ENCODE measurements around the gene CAPN2. TPM values are rescaled to one million over a fixed set of nuclear protein-coding genes. Genes with fewer than 3 reads are reported as not detected.

CAPN2 gene
- total and polyA plus RNA-seq, 2 donors from 2014 or later: 175 to 276 TPM

DNA sequence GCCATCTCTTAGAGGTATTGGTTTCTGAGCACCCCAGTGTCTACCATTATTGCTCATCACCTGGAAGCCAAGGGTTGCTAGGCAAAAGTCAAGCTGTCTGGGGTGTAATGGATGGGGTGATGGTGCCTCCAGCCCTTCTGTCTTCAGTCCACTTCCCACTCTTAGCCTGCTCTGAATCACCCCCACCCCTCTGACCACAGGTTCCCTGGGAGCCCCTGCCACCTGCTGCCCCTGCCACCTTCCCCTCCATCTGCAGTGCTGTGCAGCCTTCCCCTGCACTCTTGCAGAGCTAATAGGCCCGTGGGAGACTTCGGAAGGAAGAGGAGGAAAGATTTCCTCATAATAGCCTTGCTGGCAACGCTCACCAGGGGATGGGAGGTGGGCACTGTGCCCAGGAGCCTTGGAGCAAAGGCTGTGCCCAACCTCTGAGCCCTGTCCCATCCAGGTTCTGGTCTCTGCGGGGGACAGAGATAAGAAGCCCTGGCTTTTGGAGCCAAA is 35.5 kb downstream of the CAPN2 start:
- Histone ChIP-seq H3K27me3 (ENCODE audit: control insufficient read depth, insufficient read depth, low read length) (no peaks in the 10 kb centered on the region), H3K9ac (ENCODE audit: low read length in 3 of 3) (peak overlapping the region in 1 of 3 donors; percentile 55), H3K4me1 (ENCODE audit: control insufficient read depth in 2 of 3, insufficient read depth in 2 of 3, low read depth in 1 of 3, low read length in 3 of 3) (peaks cover 0 to 20% (median 10%) of the 10 kb centered on the region in 3 donors), H3K4me3 (ENCODE audit: low read length in 3 of 3) (peak overlapping the region in 1 of 3 donors; percentile 25), H3K36me3 (ENCODE audit: control insufficient read depth in 2 of 3, insufficient read depth in 3 of 3, low read length in 3 of 3) (peaks cover 4 to 62% (median 19%) of the 10 kb centered on the region in 3 donors), H3K9me3 (ENCODE audit: control insufficient read depth in 2 of 3, insufficient read depth in 1 of 3, low read length in 3 of 3) (no peaks in the 10 kb centered on the region), H3K27ac (ENCODE audit: low read depth in 2 of 2, low read length in 2 of 2) (peak overlapping the region; percentile 63 to 74)
- no peak for FAIRE-seq
- no peak for DNase-seq
- intact Hi-C loops (cut with DNase I): loop anchor here (5.0 kb wide), 1 partner anchor 36 kb away; the partner anchor contains the start of gene CAPN2
- no peak for TF ChIP-seq CTCF (IDR thresholded peaks at IDR 0.05; ENCODE audit: borderline replicate concordance, extremely low read depth, insufficient read depth)

- Histone ChIP-seq H3K36me3 (ENCODE audit: control insufficient read depth in 2 of 3, insufficient read depth in 3 of 3, low read length in 3 of 3) (peaks cover 4 to 67% (median 24%) of the 10 kb centered on the region in 3 donors), H3K4me3 (ENCODE audit: low read length in 3 of 3) (peak overlapping the region; percentile 46 to 64 (median 53)), H3K9ac (ENCODE audit: low read length in 3 of 3) (peak overlapping the region in 2 of 3 donors; percentile 51 to 55), H3K27me3 (ENCODE audit: control insufficient read depth, insufficient read depth, low read length) (no peaks in the 10 kb centered on the region), H3K27ac (ENCODE audit: low read depth in 2 of 2, low read length in 2 of 2) (peak overlapping the region; percentile 63 to 74), H3K4me1 (ENCODE audit: control insufficient read depth in 2 of 3, insufficient read depth in 2 of 3, low read depth in 1 of 3, low read length in 3 of 3) (peaks cover 0 to 16% (median 10%) of the 10 kb centered on the region in 3 donors), H3K9me3 (ENCODE audit: control insufficient read depth in 2 of 3, insufficient read depth in 1 of 3, low read length in 3 of 3) (no peaks in the 10 kb centered on the region)
- no peak for DNase-seq
- no peak for FAIRE-seq
- no peak for TF ChIP-seq CTCF (IDR thresholded peaks at IDR 0.05; ENCODE audit: borderline replicate concordance, extremely low read depth, insufficient read depth)
- intact Hi-C loops (cut with DNase I): loop anchor here (5.0 kb wide), 1 partner anchor 36 kb away; the partner anchor contains the start of gene CAPN2
Measured at GRCh38 chr1:223748405-223748772, 36.0 kb downstream of the CAPN2 start.

GRCh38 chr1:223748773-223749733 is 36.7 kb downstream of the CAPN2 start:
- peak overlapping the region; percentile 46 to 64 (median 53) for H3K4me3 ChIP-seq (ENCODE audit: low read length in 3 of 3)
- TF ChIP-seq CTCF (IDR thresholded peaks at IDR 0.05; ENCODE audit: borderline replicate concordance, extremely low read depth, insufficient read depth): peak; percentile 90
- H3K4me1 ChIP-seq (ENCODE audit: control insufficient read depth in 2 of 3, insufficient read depth in 2 of 3, low read depth in 1 of 3, low read length in 3 of 3): peaks cover 0 to 16% (median 10%) of the 10 kb centered on the region in 3 donors
- intact Hi-C loops (cut with DNase I): loop anchor here (5.0 kb wide), 1 partner anchor 37 kb away; the partner anchor contains the start of gene CAPN2
- DNase-seq: peak; percentile 73 to 87 (median 79)
- FAIRE-seq: no peak
- peak overlapping the region; percentile 63 to 74 for H3K27ac ChIP-seq (ENCODE audit: low read depth in 2 of 2, low read length in 2 of 2)
- peak overlapping the region; percentile 8 to 55 (median 51) for H3K9ac ChIP-seq (ENCODE audit: low read length in 3 of 3)
- H3K36me3 ChIP-seq (ENCODE audit: control insufficient read depth in 2 of 3, insufficient read depth in 3 of 3, low read length in 3 of 3): peaks cover 4 to 68% (median 27%) of the 10 kb centered on the region in 3 donors
- no peaks in the 10 kb centered on the region for H3K27me3 ChIP-seq (ENCODE audit: control insufficient read depth, insufficient read depth, low read length)
- H3K9me3 ChIP-seq (ENCODE audit: control insufficient read depth in 2 of 3, insufficient read depth in 1 of 3, low read length in 3 of 3): no peaks in the 10 kb centered on the region

All from kidney (tissue), 14 donors.